Bronchus fibroblast of lung (primary cell): ENCODE results near the gene SLC25A3. TPM values are rescaled to one million over a fixed set of nuclear protein-coding genes. Genes with fewer than 3 reads are reported as not detected.

Source experiments
- total RNA-seq: library from RNA; depleted of rRNA; stranded (reverse); fragments of >200 nt; gene quantifications from 2 replicates; pipeline ENCODE4 v1.2.3, GENCODE V29; 2015

Gene SLC25A3
- 830 and 1,140 TPM in 2 replicates for total RNA-seq

DNA sequence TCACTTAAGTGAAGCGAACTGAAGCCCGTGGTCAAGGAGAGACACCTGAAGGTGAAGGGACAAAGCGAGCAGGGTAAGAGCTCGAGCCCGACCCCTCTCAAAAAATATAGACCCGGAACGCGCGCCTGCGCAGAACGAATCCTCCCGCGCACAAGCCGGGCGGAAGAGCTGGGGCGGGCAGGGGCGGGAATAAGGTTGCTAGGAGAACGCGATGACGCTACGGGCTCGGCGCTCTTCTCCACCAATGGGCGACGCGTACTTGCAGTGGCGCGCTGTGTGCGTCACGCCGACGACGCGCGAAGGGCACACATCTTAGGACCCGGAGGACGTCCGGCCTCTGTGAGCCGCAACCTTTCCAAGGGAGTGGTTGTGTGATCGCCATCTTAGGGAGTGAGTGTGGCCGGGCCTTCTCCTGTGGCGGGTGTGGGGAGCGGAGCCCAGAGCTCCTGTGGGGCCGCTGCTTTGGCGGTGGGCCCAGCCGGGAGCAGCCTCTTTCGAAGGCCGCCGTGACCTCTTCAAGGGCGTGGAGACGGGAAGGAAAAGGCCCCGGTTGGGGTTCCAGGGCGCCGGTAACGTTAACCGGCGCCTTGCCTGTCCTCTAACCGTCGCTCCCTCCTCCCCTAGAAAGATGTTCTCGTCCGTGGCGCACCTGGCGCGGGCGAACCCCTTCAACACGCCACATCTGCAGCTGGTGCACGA lies at the start of gene SLC25A3:
TSS of gene SLC25A3 (plus strand) at position 336 of the 699 bp plus-strand sequence. CDS start at position 629, 293 bp downstream.

DNA sequence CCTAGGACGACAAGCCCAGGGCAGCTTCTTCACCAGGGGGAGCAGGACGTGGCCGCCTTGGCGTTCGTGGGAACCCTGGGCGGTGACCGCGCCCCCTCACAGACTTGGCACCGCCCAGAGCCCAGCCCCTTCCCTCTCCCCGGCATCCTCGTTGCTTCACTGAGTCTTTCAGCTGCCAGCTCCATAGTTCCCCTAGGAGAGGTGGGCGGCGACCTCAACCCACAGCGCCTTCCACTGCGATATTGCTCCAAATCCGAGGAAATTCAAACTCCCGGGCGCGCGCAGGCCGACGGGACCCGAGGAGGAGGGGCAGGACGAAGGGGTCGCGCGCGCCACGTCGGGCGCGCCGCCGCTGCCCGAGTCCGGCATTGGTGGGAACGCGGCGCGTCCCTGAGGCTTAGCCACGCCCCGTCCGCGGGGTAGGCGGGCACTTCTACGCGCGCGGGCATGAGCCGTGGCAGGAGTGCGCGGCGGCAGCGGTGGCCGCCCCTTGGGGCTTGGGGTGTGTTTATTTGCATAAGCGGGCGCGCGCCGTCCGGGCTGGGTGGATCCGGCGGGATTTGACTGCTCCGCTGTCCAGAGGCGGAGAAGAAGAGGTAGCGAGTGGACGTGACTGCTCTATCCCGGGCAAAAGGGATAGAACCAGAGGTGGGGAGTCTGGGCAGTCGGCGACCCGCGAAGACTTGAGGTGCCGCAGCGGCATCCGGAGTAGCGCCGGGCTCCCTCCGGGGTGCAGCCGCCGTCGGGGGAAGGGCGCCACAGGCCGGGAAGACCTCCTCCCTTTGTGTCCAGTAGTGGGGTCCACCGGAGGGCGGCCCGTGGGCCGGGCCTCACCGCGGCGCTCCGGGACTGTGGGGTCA lies 51.5 kb downstream of the SLC25A3 start, which contains the start of the genes APAF1 and IKBIP:
TSS of gene APAF1 (plus strand) at position 579 of the 860 bp plus-strand sequence. CDS start 3,070 bp downstream, outside the sequence.
TSS of gene IKBIP (minus strand) at position 77 of the 860 bp plus-strand sequence. CDS start 87 bp downstream, outside the sequence.

Other genes with a start within 250 kb of the SLC25A3 start
- gene TMPO, start 78.1 kb upstream of the SLC25A3 start, total RNA-seq: 132 and 155 TPM in 2 replicates
- 48.5 and 58.5 TPM in 2 replicates for gene IKBIP, start 51.1 kb downstream of the SLC25A3 start, total RNA-seq
- 13.7 and 16.5 TPM in 2 replicates for gene APAF1, start 51.6 kb downstream of the SLC25A3 start, total RNA-seq